Measurements from ENCODE around the gene CFAP43.

Gene CFAP43

DNA sequence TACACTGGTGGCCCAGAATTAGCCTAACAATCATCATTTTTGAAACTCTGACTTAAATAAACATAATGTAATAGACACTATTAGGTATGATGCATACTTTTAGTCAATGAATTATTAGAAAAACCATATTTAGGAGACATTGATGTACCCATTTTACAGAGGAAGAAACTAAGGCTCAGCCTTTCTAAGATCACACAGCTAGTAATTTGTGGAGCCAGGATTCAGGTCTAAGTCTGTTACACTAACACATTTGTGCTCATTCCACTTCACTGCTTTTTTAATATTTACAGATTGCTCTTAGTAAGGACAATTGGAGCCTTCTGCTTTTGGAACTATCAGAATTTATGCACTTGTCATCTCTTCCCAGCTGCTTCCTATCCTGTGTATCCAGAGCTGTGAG is 8.9 kb downstream of the CFAP43 start:
- DNase-seq (ENCODE audit: low read depth, low spot score), result no peak
- Histone ChIP-seq H3K27ac (ENCODE audit: low read length) (no peak overlapping the region), H3K36me3 (ENCODE audit: control insufficient read depth, insufficient read depth, low read length) (no peaks in the 10 kb centered on the region), H3K9me3 (ENCODE audit: control insufficient read depth, insufficient read depth, low read length) (no peaks in the 10 kb centered on the region), H3K4me1 (ENCODE audit: control insufficient read depth, insufficient read depth, low read length) (no peaks in the 10 kb centered on the region), H3K4me3 (ENCODE audit: low read length) (no peak overlapping the region), H3K27me3 (ENCODE audit: control insufficient read depth, insufficient read depth, low read length) (no peaks in the 10 kb centered on the region)

DNA sequence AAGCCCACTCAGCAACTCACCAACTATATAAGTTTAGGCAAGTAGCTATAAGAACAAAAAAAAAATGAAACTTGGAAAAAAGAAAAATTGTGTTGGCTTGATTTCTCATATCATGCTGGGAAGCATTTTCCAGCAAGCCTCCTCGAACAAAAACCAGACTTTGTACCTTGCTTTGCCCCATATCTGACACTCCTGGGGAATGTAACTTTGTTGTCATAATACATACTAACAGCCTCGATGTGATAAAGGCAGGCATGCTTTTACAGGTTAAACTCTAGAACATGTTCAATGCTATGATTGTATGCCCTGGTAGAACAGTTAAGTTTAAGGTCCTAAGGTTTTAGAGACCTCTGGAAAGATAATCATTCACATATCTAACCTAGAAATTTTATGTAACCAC is 11.6 kb downstream of the CFAP43 start:
- H3K36me3 ChIP-seq (ENCODE audit: control insufficient read depth, insufficient read depth, low read length), result no peaks in the 10 kb centered on the region
- no peaks in the 10 kb centered on the region for H3K27me3 ChIP-seq (ENCODE audit: control insufficient read depth, insufficient read depth, low read length)
- H3K4me3 ChIP-seq (ENCODE audit: low read length), result no peak overlapping the region
- WGBS (ENCODE audit: insufficient coverage, insufficient read length), result no CpG with 5 or more reads among the region's 2 CpGs
- H3K27ac ChIP-seq (ENCODE audit: low read length), result no peak overlapping the region
- no peak for DNase-seq (ENCODE audit: low read depth, low spot score)
- H3K9me3 ChIP-seq (ENCODE audit: control insufficient read depth, insufficient read depth, low read length), result no peaks in the 10 kb centered on the region
- no peaks in the 10 kb centered on the region for H3K4me1 ChIP-seq (ENCODE audit: control insufficient read depth, insufficient read depth, low read length)

DNA sequence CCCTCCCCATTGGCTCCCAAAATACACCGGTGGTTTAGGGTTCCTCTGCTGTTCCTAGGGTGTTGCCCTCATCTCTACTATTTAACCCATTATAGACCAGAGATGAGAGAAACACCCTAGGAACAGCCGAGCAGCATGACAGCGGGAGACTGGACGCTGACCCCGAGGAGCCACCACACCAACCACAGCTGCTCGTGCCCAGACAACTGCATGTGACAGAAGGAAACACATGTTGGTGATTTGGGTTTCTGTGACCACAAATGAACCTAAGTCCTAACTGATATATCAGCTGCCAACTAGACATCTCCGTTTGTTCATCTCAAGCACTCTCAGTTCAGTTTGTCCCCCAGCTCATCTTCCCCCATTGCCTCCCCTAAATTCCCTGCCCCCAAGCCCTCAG is 13.4 kb downstream of the CFAP43 start:
- Histone ChIP-seq H3K4me3 (ENCODE audit: low read length) (no peak overlapping the region), H3K27me3 (ENCODE audit: control insufficient read depth, insufficient read depth, low read length) (no peaks in the 10 kb centered on the region), H3K9me3 (ENCODE audit: control insufficient read depth, insufficient read depth, low read length) (no peaks in the 10 kb centered on the region), H3K36me3 (ENCODE audit: control insufficient read depth, insufficient read depth, low read length) (no peaks in the 10 kb centered on the region), H3K4me1 (ENCODE audit: control insufficient read depth, insufficient read depth, low read length) (no peaks in the 10 kb centered on the region), H3K27ac (ENCODE audit: low read length) (no peak overlapping the region)
- no peak for DNase-seq (ENCODE audit: low read depth, low spot score)
- no CpG with 5 or more reads among the region's 7 CpGs for whole genome bisulfite sequencing (ENCODE audit: insufficient coverage, insufficient read length)

DNA sequence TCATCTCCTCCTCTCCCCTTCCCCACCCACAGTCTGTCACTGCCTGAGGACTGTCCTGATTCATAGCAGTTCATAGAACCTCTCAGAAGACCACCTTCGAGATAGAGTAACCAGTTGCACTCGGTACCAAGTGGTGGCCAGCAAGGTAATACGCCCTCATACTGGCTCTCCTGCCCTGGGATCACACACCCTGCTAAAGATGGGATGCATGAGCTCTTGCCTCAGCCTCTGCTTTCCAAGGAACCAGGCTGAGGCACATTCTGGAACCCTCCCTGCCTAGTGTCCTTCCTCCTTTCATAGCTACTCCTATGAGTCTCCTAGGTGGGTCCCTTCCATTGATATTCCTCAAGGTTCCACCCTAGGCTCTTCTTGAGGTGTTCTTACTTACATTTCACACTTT is 15.5 kb downstream of the CFAP43 start:
- Histone ChIP-seq H3K4me1 (ENCODE audit: control insufficient read depth, insufficient read depth, low read length) (no peaks in the 10 kb centered on the region), H3K4me3 (ENCODE audit: low read length) (no peak overlapping the region), H3K27me3 (ENCODE audit: control insufficient read depth, insufficient read depth, low read length) (no peaks in the 10 kb centered on the region), H3K9me3 (ENCODE audit: control insufficient read depth, insufficient read depth, low read length) (no peaks in the 10 kb centered on the region), H3K27ac (ENCODE audit: low read length) (no peak overlapping the region), H3K36me3 (ENCODE audit: control insufficient read depth, insufficient read depth, low read length) (no peaks in the 10 kb centered on the region)
- no peak for DNase-seq (ENCODE audit: low read depth, low spot score)
- no CpG with 5 or more reads among the region's 3 CpGs for WGBS (ENCODE audit: insufficient coverage, insufficient read length)

DNA sequence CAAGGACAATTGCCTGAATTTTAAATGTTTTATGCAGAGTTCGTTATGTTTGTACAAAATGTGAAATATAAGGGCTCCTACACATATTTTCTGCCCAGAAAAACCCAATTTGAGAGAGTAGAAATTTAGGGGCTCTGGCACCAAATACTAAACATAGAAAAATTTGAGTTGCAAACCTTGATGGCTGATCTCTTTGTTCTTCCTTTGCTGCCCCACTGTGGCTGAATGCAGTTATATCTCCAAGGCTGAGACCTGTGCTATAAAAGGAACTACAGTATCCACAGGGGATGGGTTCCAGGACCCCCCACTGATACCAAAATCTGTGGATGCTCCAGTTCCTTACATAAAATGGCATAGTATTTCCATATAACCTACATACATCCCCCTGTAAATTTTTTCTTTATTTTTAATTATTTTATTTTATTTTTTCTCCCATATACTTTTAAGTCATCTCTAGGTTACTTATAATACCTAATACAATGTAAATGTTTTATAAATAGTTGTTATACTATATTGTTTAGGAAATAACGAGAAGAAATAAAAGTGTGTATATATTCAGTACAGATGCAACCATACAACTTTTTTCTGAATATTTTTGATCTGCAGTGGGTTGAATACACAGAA is 22.5 kb downstream of the CFAP43 start:
- Histone ChIP-seq H3K27ac (ENCODE audit: low read length) (no peak overlapping the region), H3K4me3 (ENCODE audit: low read length) (no peak overlapping the region), H3K27me3 (ENCODE audit: control insufficient read depth, insufficient read depth, low read length) (no peaks in the 10 kb centered on the region), H3K9me3 (ENCODE audit: control insufficient read depth, insufficient read depth, low read length) (no peaks in the 10 kb centered on the region), H3K36me3 (ENCODE audit: control insufficient read depth, insufficient read depth, low read length) (no peaks in the 10 kb centered on the region), H3K4me1 (ENCODE audit: control insufficient read depth, insufficient read depth, low read length) (no peaks in the 10 kb centered on the region)
- no peak for DNase-seq (ENCODE audit: low read depth, low spot score)
- WGBS (ENCODE audit: insufficient coverage, insufficient read length), result no CpG with 5 or more reads among the region's 2 CpGs

DNA sequence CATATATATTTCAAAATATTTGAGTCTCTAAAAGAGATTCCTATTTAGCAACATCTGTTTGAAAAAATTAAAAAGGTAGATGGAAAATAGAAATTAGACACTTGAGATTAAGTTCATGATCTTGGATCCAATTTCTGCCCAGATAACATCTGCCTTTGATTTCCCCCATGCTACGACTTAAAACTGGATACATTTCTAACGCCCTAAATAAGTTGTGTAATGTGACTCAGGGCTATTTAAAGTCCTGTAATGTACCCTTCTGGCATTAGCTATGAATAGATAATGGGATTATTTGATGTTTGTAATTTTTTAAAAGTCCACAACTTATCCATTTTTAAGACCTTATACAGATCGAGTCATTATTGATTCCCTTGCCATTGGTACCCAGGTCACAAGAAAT is 23.4 kb downstream of the CFAP43 start:
- Histone ChIP-seq H3K27ac (ENCODE audit: low read length) (no peak overlapping the region), H3K36me3 (ENCODE audit: control insufficient read depth, insufficient read depth, low read length) (no peaks in the 10 kb centered on the region), H3K9me3 (ENCODE audit: control insufficient read depth, insufficient read depth, low read length) (no peaks in the 10 kb centered on the region), H3K4me3 (ENCODE audit: low read length) (no peak overlapping the region), H3K27me3 (ENCODE audit: control insufficient read depth, insufficient read depth, low read length) (no peaks in the 10 kb centered on the region), H3K4me1 (ENCODE audit: control insufficient read depth, insufficient read depth, low read length) (no peaks in the 10 kb centered on the region)
- DNase-seq (ENCODE audit: low read depth, low spot score), result no peak
- no CpG with 5 or more reads among the region's 3 CpGs for WGBS (ENCODE audit: insufficient coverage, insufficient read length)

DNA sequence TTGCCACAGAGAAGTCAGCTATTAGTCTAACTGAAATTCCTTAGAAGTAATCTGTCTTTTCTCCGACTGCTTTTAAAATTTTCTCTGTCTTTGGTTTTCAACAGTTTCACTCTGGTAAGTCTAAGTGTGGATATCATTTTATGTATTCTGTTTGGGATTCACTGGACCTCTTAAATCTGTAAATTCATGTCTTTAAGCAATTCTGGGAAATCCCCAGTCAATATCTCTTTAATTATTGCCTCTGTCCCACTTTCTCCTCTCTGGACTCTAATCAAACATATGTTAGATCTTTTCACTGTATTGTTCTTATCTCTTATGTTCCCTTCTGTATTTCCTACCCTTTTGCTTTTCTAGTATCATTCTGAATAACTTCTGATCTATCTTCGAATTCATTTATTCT is 29.9 kb downstream of the CFAP43 start:
- no peak for DNase-seq (ENCODE audit: low read depth, low spot score)
- H3K27me3 ChIP-seq (ENCODE audit: control insufficient read depth, insufficient read depth, low read length), result no peaks in the 10 kb centered on the region
- no peak overlapping the region for H3K27ac ChIP-seq (ENCODE audit: low read length)
- H3K4me1 ChIP-seq (ENCODE audit: control insufficient read depth, insufficient read depth, low read length), result no peaks in the 10 kb centered on the region
- H3K36me3 ChIP-seq (ENCODE audit: control insufficient read depth, insufficient read depth, low read length), result no peaks in the 10 kb centered on the region
- H3K4me3 ChIP-seq (ENCODE audit: low read length), result no peak overlapping the region
- no peaks in the 10 kb centered on the region for H3K9me3 ChIP-seq (ENCODE audit: control insufficient read depth, insufficient read depth, low read length)
- no CpG with 5 or more reads among the region's 2 CpGs for WGBS (ENCODE audit: insufficient coverage, insufficient read length)

DNA sequence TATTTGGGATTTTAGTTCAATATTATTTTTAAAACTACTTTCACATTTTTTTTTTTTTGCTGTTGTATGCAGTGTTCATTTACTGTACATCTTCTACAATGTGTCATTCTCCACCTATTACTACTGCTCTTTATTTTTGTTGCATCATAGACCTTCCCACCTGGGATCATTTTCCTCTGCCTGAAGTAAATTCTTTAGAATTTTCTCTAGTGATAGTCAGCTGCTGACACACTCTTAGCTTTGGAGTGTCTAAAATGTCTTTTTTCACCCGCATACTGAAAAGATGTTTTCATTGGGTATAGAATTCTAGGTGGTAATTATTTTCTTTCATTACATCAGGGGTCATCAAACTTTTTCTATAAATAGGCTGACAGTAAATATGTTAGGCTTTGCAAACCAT is 30.5 kb downstream of the CFAP43 start:
- H3K27ac ChIP-seq (ENCODE audit: low read length), result no peak overlapping the region

DNA sequence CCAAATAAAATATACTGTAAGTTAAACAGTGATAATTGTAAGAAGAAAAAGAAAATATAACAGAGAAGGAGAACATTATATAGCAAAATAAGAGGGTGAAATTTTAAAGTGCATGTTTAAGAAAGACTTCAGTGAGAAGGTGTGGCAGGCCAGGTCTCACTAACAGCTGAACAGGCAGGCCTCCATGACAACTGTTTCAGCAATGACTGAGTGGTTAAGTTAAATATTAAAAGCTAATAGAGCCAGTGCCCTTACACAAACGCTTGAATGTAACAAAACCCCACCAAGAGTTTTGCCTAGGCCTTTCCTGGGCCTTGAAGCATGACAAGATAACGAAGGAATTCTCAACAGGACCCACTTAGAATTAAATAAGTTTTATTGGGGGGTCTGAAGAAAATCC is 32.6 kb downstream of the CFAP43 start:
- H3K9me3 ChIP-seq (ENCODE audit: control insufficient read depth, insufficient read depth, low read length), result no peaks in the 10 kb centered on the region
- no peak overlapping the region for H3K4me3 ChIP-seq (ENCODE audit: low read length)
- H3K27ac ChIP-seq (ENCODE audit: low read length), result no peak overlapping the region
- no peaks in the 10 kb centered on the region for H3K27me3 ChIP-seq (ENCODE audit: control insufficient read depth, insufficient read depth, low read length)
- no CpG with 5 or more reads among the region's 2 CpGs for WGBS (ENCODE audit: insufficient coverage, insufficient read length)
- no peaks in the 10 kb centered on the region for H3K4me1 ChIP-seq (ENCODE audit: control insufficient read depth, insufficient read depth, low read length)
- no peaks in the 10 kb centered on the region for H3K36me3 ChIP-seq (ENCODE audit: control insufficient read depth, insufficient read depth, low read length)
- no peak for DNase-seq (ENCODE audit: low read depth, low spot score)

More for the DNA sequence above, 30.5 kb downstream of the CFAP43 start:
- Histone ChIP-seq H3K36me3 (ENCODE audit: control insufficient read depth, insufficient read depth, low read length) (no peaks in the 10 kb centered on the region), H3K9me3 (ENCODE audit: control insufficient read depth, insufficient read depth, low read length) (no peaks in the 10 kb centered on the region), H3K4me3 (ENCODE audit: low read length) (no peak overlapping the region), H3K27me3 (ENCODE audit: control insufficient read depth, insufficient read depth, low read length) (no peaks in the 10 kb centered on the region), H3K4me1 (ENCODE audit: control insufficient read depth, insufficient read depth, low read length) (no peaks in the 10 kb centered on the region)
- DNase-seq (ENCODE audit: low read depth, low spot score), result no peak
- no CpG with 5 or more reads among the region's 1 CpG for WGBS (ENCODE audit: insufficient coverage, insufficient read length)

DNA sequence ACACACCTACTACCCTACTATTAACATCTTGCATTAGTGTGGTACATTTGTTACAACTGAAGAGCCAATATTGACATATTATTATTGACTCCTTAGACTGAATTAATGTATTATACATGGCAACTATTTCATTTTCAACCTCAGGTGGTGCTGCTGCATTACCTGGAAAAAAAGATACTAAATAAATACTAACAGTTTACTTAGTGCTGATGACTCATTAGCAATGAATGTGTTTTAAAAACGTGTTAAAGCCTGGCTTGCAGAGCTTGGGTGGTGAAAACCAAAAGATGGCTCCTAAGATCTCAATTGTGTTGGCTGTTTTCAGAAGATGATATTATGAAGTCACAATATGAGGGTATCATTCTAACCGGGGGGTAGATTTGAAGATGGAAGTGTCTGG is 34.8 kb downstream of the CFAP43 start:
- H3K27me3 ChIP-seq (ENCODE audit: control insufficient read depth, insufficient read depth, low read length), result no peaks in the 10 kb centered on the region
- no peak overlapping the region for H3K4me3 ChIP-seq (ENCODE audit: low read length)
- no peak overlapping the region for H3K27ac ChIP-seq (ENCODE audit: low read length)
- H3K4me1 ChIP-seq (ENCODE audit: control insufficient read depth, insufficient read depth, low read length), result no peaks in the 10 kb centered on the region
- no peaks in the 10 kb centered on the region for H3K36me3 ChIP-seq (ENCODE audit: control insufficient read depth, insufficient read depth, low read length)
- no CpG with 5 or more reads among the region's 2 CpGs for WGBS (ENCODE audit: insufficient coverage, insufficient read length)
- no peaks in the 10 kb centered on the region for H3K9me3 ChIP-seq (ENCODE audit: control insufficient read depth, insufficient read depth, low read length)
- no peak for DNase-seq (ENCODE audit: low read depth, low spot score)

DNA sequence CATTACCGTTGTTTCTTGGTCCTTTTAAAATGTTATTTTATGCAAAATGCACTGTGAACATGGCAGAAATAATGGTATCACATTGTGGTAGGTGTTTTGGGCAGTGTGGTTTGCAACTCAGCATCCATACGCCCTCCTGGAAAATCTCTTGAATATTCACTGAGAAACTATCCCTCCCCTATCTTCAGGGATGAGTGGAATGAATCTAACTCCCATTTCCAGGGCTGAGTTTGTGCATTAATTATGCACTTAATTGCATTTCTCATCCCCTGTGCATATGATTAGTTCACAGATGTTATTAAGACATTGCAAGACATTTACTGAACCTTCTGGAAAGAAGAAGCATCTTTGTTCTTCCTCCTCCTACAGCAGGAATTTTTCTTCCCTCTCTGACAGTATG is 36.5 kb downstream of the CFAP43 start:
- no peak overlapping the region for H3K27ac ChIP-seq (ENCODE audit: low read length)
- H3K27me3 ChIP-seq (ENCODE audit: control insufficient read depth, insufficient read depth, low read length), result no peaks in the 10 kb centered on the region
- no peaks in the 10 kb centered on the region for H3K4me1 ChIP-seq (ENCODE audit: control insufficient read depth, insufficient read depth, low read length)
- no peaks in the 10 kb centered on the region for H3K9me3 ChIP-seq (ENCODE audit: control insufficient read depth, insufficient read depth, low read length)
- H3K4me3 ChIP-seq (ENCODE audit: low read length), result no peak overlapping the region
- no peaks in the 10 kb centered on the region for H3K36me3 ChIP-seq (ENCODE audit: control insufficient read depth, insufficient read depth, low read length)
- DNase-seq (ENCODE audit: low read depth, low spot score), result no peak
- WGBS (ENCODE audit: insufficient coverage, insufficient read length), result no CpG with 5 or more reads among the region's 2 CpGs
